ENCODE measurements around the gene TMED8. TPM values are rescaled to one million over a fixed set of nuclear protein-coding genes. Genes with fewer than 3 reads are reported as not detected.

TMED8 gene
- total RNA-seq, 1 experiment from 2014 or later: 14.2 TPM

- no peak for TF ChIP-seq ATF6 (CRISPR knock-in tag; IDR thresholded peaks at IDR 0.05)
Observed at GRCh38 chr14:77353469-77354141, 23.3 kb downstream of the TMED8 start (continued).

GRCh38 chr14:77347751-77348150 lies 29.1 kb downstream of the TMED8 start:
- H3K4me3 Mint-ChIP-seq: no peak overlapping the region
- no peaks in the 10 kb centered on the region for H3K27me3 Mint-ChIP-seq (ENCODE audit: low read depth)
- CTCF ChIA-PET: no interaction called here
- ATAC-seq (no peak), DNase-seq (ENCODE audit: low spot score) (no peak)
- peaks cover 5% of the 10 kb centered on the region for H3K36me3 Mint-ChIP-seq
- no peaks in the 10 kb centered on the region for H3K9me3 Mint-ChIP-seq
- POLR2A ChIA-PET: no interaction called here
- H3K4me1 Mint-ChIP-seq: peaks cover 20% of the 10 kb centered on the region
- TF ChIP-seq OVOL2 (CRISPR knock-in tag; IDR thresholded peaks at IDR 0.05; ENCODE audit: borderline replicate concordance): no peak
- TF ChIP-seq JUN (CRISPR knock-in tag; IDR thresholded peaks at IDR 0.05): no peak
- TF ChIP-seq RORB (CRISPR knock-in tag; IDR thresholded peaks at IDR 0.05): no peak
- no peak for TF ChIP-seq FOXK1 (CRISPR knock-in tag; IDR thresholded peaks at IDR 0.05)
- no peak for TF ChIP-seq ZNF219 (CRISPR knock-in tag; IDR thresholded peaks at IDR 0.05; ENCODE audit: borderline replicate concordance)
- TF ChIP-seq CREM (CRISPR knock-in tag; IDR thresholded peaks at IDR 0.05): no peak
- TF ChIP-seq NR2C2 (CRISPR knock-in tag; IDR thresholded peaks at IDR 0.05): no peak
- TF ChIP-seq GABPB1 (CRISPR knock-in tag; IDR thresholded peaks at IDR 0.05): no peak
- no peak for TF ChIP-seq MLX (CRISPR knock-in tag; IDR thresholded peaks at IDR 0.05)
- TF ChIP-seq FOXJ3 (CRISPR knock-in tag; IDR thresholded peaks at IDR 0.05; ENCODE audit: borderline replicate concordance): no peak
- no peak overlapping the region for H3K27ac Mint-ChIP-seq

- no peak overlapping the region for H3K4me3 Mint-ChIP-seq
- DNase-seq (ENCODE audit: low spot score) (no peak), ATAC-seq (no peak)
- POLR2A ChIA-PET: no interaction called here
- CTCF ChIA-PET: interaction anchor here (0.6 to 0.7 kb wide), 3 partner anchors 100 to 194 kb away, joined by 3 to 5 read pairs (median 4); no protein-coding TSS in a partner anchor
- H3K9me3 Mint-ChIP-seq: no peaks in the 10 kb centered on the region
- H3K36me3 Mint-ChIP-seq: peaks cover 14% of the 10 kb centered on the region
- H3K4me1 Mint-ChIP-seq: peaks cover 25% of the 10 kb centered on the region
- no peak overlapping the region for H3K27ac Mint-ChIP-seq
- no peaks in the 10 kb centered on the region for H3K27me3 Mint-ChIP-seq (ENCODE audit: low read depth)
- no peak for TF ChIP-seq CREM (CRISPR knock-in tag; IDR thresholded peaks at IDR 0.05)
- no peak for TF ChIP-seq IRF1 (CRISPR knock-in tag; IDR thresholded peaks at IDR 0.05)
- no peak for TF ChIP-seq ZNF219 (CRISPR knock-in tag; IDR thresholded peaks at IDR 0.05; ENCODE audit: borderline replicate concordance)
- TF ChIP-seq ZNF317 (CRISPR knock-in tag; IDR thresholded peaks at IDR 0.05; ENCODE audit: borderline replicate concordance, low read depth): no peak
- no peak for TF ChIP-seq USF2 (CRISPR knock-in tag; IDR thresholded peaks at IDR 0.05)
- no peak for TF ChIP-seq ARID4B (CRISPR knock-in tag; IDR thresholded peaks at IDR 0.05; ENCODE audit: borderline replicate concordance)
- TF ChIP-seq TCF7 (CRISPR knock-in tag; IDR thresholded peaks at IDR 0.05; ENCODE audit: low read depth): no peak
- no peak for TF ChIP-seq CBFB (CRISPR knock-in tag; IDR thresholded peaks at IDR 0.05; ENCODE audit: low read depth)
- no peak for TF ChIP-seq AFF4 (CRISPR knock-in tag; IDR thresholded peaks at IDR 0.05; ENCODE audit: borderline replicate concordance)
- no peak for TF ChIP-seq ATF1 (CRISPR knock-in tag; IDR thresholded peaks at IDR 0.05)
- no peak for TF ChIP-seq ESRRA (CRISPR knock-in tag; IDR thresholded peaks at IDR 0.05; ENCODE audit: borderline replicate concordance)
Observed at GRCh38 chr14:77346495-77346894, 30.4 kb downstream of the TMED8 start.

Data from WTC11 (cell line).